GM15510 (cell line): ENCODE results near the gene VMO1.

Experiments used
- POLR2A ChIP-seq: IDR thresholded peaks from 3 replicates; pipeline ENCODE4 v1.6.1; 2011; ENCODE audit warnings: borderline replicate concordance; ENCODE audit not compliant: insufficient read length; ENCODE audit errors: extremely low read depth

The VMO1 gene

GRCh38 chr17:4786106-4786511, at the start of gene VMO1:
TSS of gene VMO1 (minus strand) at chr17:4786364. CDS start at chr17:4786352, 12 bp downstream.
- no peak for TF ChIP-seq POLR2A

- TF ChIP-seq POLR2A: no peak
Observed at GRCh38 chr17:4834681-4835020, 48.5 kb upstream of the VMO1 start.

GRCh38 chr17:4833941-4834680, 47.9 kb upstream of the VMO1 start:
- TF ChIP-seq POLR2A: no peak

GRCh38 chr17:4833178-4833940, 47.2 kb upstream of the VMO1 start, which contains the start of gene MINK1:
TSS of gene MINK1 (plus strand) at chr17:4833340. CDS start at chr17:4833584, 244 bp downstream.
- TF ChIP-seq POLR2A: peak; percentile 73

GRCh38 chr17:4827399-4827798, 41.2 kb upstream of the VMO1 start:
- TF ChIP-seq POLR2A: no peak

- TF ChIP-seq POLR2A: no peak
Observed at GRCh38 chr17:4823373-4824089, 37.4 kb upstream of the VMO1 start.

- no peak for TF ChIP-seq POLR2A
Observed at GRCh38 chr17:4822835-4823234, 36.7 kb upstream of the VMO1 start.

GRCh38 chr17:4818276-4818675, 32.1 kb upstream of the VMO1 start:
- no peak for TF ChIP-seq POLR2A

GRCh38 chr17:4816826-4817225, 30.7 kb upstream of the VMO1 start:
- no peak for TF ChIP-seq POLR2A

GRCh38 chr17:4815043-4815675, 29.0 kb upstream of the VMO1 start:
- TF ChIP-seq POLR2A: no peak

- TF ChIP-seq POLR2A: no peak
Observed at GRCh38 chr17:4812690-4813089, 26.5 kb upstream of the VMO1 start.

- no peak for TF ChIP-seq POLR2A
Observed at GRCh38 chr17:4811471-4811870, 25.3 kb upstream of the VMO1 start.

GRCh38 chr17:4810696-4811290, 24.6 kb upstream of the VMO1 start:
- no peak for TF ChIP-seq POLR2A

GRCh38 chr17:4808378-4808767, 22.2 kb upstream of the VMO1 start:
- TF ChIP-seq POLR2A: no peak
